Measurements from ENCODE around the gene TIMM22.

Gene TIMM22

DNA sequence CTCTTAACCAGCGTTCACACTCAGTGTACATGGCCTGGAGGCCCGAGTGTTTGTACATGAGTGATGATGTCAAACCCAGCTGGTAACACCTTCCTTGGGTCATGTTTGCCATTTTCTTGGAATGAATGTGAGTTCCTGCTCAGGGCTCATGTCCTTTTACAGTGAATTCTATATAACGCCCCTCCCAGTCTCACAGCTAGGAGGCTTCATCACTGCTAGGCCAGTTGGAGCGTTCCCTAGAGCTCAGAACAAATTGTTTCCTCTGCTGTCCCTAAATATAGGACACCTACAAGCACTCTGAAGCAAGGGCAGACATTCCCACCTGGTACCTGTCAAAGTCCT is 5.5 kb downstream of the TIMM22 start:
- H3K9ac ChIP-seq (ENCODE audit: insufficient read length), result no peak overlapping the region

GRCh38 chr17:1002771-1003555 is 6.0 kb downstream of the TIMM22 start:
- DNase-seq (ENCODE audit: low read depth, low spot score), result no peak
- no peaks in the 10 kb centered on the region for H3K9me3 ChIP-seq (ENCODE audit: low read depth, low read length)
- no peak overlapping the region for H3K4me3 ChIP-seq
- H3K27ac ChIP-seq, result no peak overlapping the region
- no peak overlapping the region for H3K9ac ChIP-seq (ENCODE audit: insufficient read length)
- TF ChIP-seq EZH2 (IDR thresholded peaks at IDR 0.05) (no peak), FOXP2 (optimal IDR thresholded peaks at IDR 0.05; ENCODE audit: control extremely low read depth, extremely low read length, insufficient read depth) (no peak), POLR2AphosphoS5 (IDR thresholded peaks at IDR 0.05; ENCODE audit: borderline replicate concordance, low read depth, low read length) (no peak)
- H3K36me3 ChIP-seq (ENCODE audit: insufficient read depth, low read length), result peaks cover 39% of the 10 kb centered on the region

More for the DNA sequence above, 5.5 kb downstream of the TIMM22 start:
- H3K27ac ChIP-seq, result no peak overlapping the region
- TF ChIP-seq POLR2AphosphoS5 (IDR thresholded peaks at IDR 0.05; ENCODE audit: borderline replicate concordance, low read depth, low read length) (no peak), EZH2 (IDR thresholded peaks at IDR 0.05) (no peak), FOXP2 (optimal IDR thresholded peaks at IDR 0.05; ENCODE audit: control extremely low read depth, extremely low read length, insufficient read depth) (no peak)
- peaks cover 39% of the 10 kb centered on the region for H3K36me3 ChIP-seq (ENCODE audit: insufficient read depth, low read length)
- no peak overlapping the region for H3K4me3 ChIP-seq
- H3K9me3 ChIP-seq (ENCODE audit: low read depth, low read length), result no peaks in the 10 kb centered on the region
- no peak for DNase-seq (ENCODE audit: low read depth, low spot score)

- TF ChIP-seq EZH2 (IDR thresholded peaks at IDR 0.05) (no peak), POLR2AphosphoS5 (IDR thresholded peaks at IDR 0.05; ENCODE audit: borderline replicate concordance, low read depth, low read length) (no peak), FOXP2 (optimal IDR thresholded peaks at IDR 0.05; ENCODE audit: control extremely low read depth, extremely low read length, insufficient read depth) (no peak)
- Histone ChIP-seq H3K36me3 (ENCODE audit: insufficient read depth, low read length) (peaks cover 39% of the 10 kb centered on the region), H3K27ac (no peak overlapping the region), H3K9me3 (ENCODE audit: low read depth, low read length) (no peaks in the 10 kb centered on the region), H3K4me3 (no peak overlapping the region), H3K9ac (ENCODE audit: insufficient read length) (no peak overlapping the region)
- no peak for DNase-seq (ENCODE audit: low read depth, low spot score)
Observed at GRCh38 chr17:1003633-1003971, 6.7 kb downstream of the TIMM22 start.

DNA sequence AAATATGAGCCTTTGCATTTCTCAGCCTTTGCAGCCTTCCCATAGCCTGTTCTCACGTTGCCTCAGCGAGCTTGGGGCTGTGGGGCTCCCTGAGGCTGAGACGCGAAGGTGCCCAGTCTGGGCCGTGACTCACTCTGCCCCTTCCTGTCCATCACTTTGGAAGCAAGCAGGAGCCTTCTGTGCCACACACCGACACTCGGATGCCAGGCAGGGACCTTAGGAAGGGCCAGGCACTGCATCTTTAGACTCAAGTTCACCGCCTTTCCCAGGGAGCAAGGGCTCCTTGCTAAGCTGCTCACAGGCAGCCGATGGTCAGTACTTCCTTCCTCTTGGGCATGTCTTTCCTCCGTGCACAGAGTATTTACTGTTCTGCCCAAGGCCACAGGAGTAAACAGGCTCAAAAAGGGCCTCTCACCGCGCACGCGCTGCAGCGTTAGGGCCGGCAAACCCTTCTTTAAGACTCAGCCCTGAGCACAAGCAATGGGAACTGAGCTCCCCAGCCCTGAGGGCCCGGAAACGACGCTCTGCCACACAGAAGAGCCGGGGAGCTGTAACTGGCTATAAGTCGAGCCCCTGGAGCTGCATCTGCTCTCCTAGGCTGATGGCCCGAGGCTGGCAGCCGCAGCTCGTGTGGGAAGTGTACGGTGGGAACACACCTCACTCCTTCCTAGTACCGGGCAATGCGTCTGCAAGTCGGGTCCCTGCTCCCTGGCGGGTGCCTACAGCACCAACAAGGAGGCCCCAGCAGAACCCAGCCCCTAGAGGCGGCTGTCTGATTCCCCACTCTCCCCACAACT is 7.2 kb downstream of the TIMM22 start:
- no peak overlapping the region for H3K27ac ChIP-seq
- no peaks in the 10 kb centered on the region for H3K9me3 ChIP-seq (ENCODE audit: low read depth, low read length)
- TF ChIP-seq EZH2 (IDR thresholded peaks at IDR 0.05) (no peak), FOXP2 (optimal IDR thresholded peaks at IDR 0.05; ENCODE audit: control extremely low read depth, extremely low read length, insufficient read depth) (no peak), POLR2AphosphoS5 (IDR thresholded peaks at IDR 0.05; ENCODE audit: borderline replicate concordance, low read depth, low read length) (no peak)
- H3K9ac ChIP-seq (ENCODE audit: insufficient read length), result no peak overlapping the region
- no peak for DNase-seq (ENCODE audit: low read depth, low spot score)
- H3K36me3 ChIP-seq (ENCODE audit: insufficient read depth, low read length), result peaks cover 39% of the 10 kb centered on the region
- H3K4me3 ChIP-seq, result no peak overlapping the region

GRCh38 chr17:1004769-1005295 is 7.9 kb downstream of the TIMM22 start:
- H3K9me3 ChIP-seq (ENCODE audit: low read depth, low read length), result no peaks in the 10 kb centered on the region
- H3K9ac ChIP-seq (ENCODE audit: insufficient read length), result no peak overlapping the region
- DNase-seq (ENCODE audit: low read depth, low spot score), result no peak
- H3K36me3 ChIP-seq (ENCODE audit: insufficient read depth, low read length), result peaks cover 32% of the 10 kb centered on the region
- H3K27ac ChIP-seq, result no peak overlapping the region
- H3K4me3 ChIP-seq, result no peak overlapping the region
- TF ChIP-seq FOXP2 (optimal IDR thresholded peaks at IDR 0.05; ENCODE audit: control extremely low read depth, extremely low read length, insufficient read depth) (no peak), EZH2 (IDR thresholded peaks at IDR 0.05) (no peak), POLR2AphosphoS5 (IDR thresholded peaks at IDR 0.05; ENCODE audit: borderline replicate concordance, low read depth, low read length) (no peak)

DNA sequence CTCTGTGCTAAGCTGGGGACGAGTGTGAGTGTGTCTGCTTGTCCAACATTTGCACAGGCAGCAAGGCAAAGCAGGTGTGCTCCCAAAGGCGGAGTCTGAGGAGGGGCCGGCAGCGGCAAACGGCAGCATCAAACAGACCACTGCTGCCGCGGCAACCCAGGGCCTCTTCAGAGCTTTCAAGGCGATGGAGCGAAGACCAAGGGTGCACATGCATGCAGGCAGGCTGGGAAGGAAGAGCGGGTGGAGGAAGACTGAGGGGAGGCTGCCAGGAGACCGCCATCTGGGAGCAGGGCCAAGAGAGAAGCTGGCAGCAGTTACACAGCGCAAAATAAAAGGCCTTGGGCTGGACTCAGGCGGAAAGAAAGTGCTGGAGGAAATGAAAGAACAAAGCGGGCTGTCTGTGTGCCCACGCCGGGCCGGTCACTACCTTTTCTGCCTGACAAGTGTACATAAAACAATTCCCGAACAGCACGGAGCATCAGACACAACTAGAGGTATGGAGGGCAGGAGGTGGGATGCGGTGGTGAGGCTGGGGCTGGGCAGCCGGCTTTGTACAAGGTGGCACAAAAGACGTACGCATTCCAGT is 8.5 kb downstream of the TIMM22 start:
- peak overlapping the region; percentile 71 for H3K27ac ChIP-seq
- H3K36me3 ChIP-seq (ENCODE audit: insufficient read depth, low read length), result peaks cover 28% of the 10 kb centered on the region
- H3K4me3 ChIP-seq, result no peak overlapping the region
- no peak for DNase-seq (ENCODE audit: low read depth, low spot score)
- H3K9me3 ChIP-seq (ENCODE audit: low read depth, low read length), result no peaks in the 10 kb centered on the region
- no peak overlapping the region for H3K9ac ChIP-seq (ENCODE audit: insufficient read length)
- TF ChIP-seq EZH2 (IDR thresholded peaks at IDR 0.05), result no peak
- no peak for TF ChIP-seq FOXP2 (optimal IDR thresholded peaks at IDR 0.05; ENCODE audit: control extremely low read depth, extremely low read length, insufficient read depth)
- no peak for TF ChIP-seq POLR2AphosphoS5 (IDR thresholded peaks at IDR 0.05; ENCODE audit: borderline replicate concordance, low read depth, low read length)

GRCh38 chr17:1006054-1006453 is 9.1 kb downstream of the TIMM22 start:
- no peak for DNase-seq (ENCODE audit: low read depth, low spot score)
- Histone ChIP-seq H3K36me3 (ENCODE audit: insufficient read depth, low read length) (peaks cover 22% of the 10 kb centered on the region), H3K9ac (ENCODE audit: insufficient read length) (no peak overlapping the region), H3K4me3 (no peak overlapping the region), H3K9me3 (ENCODE audit: low read depth, low read length) (no peaks in the 10 kb centered on the region), H3K27ac (peak overlapping the region; percentile 71; the same call in 1 of the 2 replicates)
- TF ChIP-seq FOXP2 (optimal IDR thresholded peaks at IDR 0.05; ENCODE audit: control extremely low read depth, extremely low read length, insufficient read depth), result no peak
- TF ChIP-seq EZH2 (IDR thresholded peaks at IDR 0.05), result no peak
- no peak for TF ChIP-seq POLR2AphosphoS5 (IDR thresholded peaks at IDR 0.05; ENCODE audit: borderline replicate concordance, low read depth, low read length)
